Measurements from ENCODE around the gene PTPRT.

Gene PTPRT

DNA sequence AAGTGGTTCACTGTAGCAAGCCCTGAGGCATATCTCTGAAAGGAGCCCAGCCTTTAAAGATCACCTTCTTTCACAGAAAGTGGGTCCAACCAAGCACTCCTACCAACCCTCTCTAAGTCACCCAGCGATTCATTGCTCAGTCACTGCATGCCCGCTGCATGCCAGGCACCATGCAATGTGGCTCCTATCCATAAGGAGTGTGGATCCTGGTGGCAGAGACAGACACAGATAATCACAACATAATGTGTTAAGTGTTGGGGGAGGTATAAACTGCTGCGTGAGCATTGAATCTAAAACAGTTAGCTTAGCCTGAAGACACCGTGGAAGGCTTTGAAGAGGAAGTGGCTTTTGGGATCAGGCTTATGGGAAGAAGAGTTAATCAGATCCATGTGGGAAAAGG is 659.5 kb downstream of the PTPRT start:
- DNase-seq: no peak

GRCh38 chr20:42524058-42524457 is 665.6 kb downstream of the PTPRT start:
- DNase-seq: no peak

- no peak for DNase-seq
Observed at GRCh38 chr20:42516692-42517091, 673.0 kb downstream of the PTPRT start.

DNA sequence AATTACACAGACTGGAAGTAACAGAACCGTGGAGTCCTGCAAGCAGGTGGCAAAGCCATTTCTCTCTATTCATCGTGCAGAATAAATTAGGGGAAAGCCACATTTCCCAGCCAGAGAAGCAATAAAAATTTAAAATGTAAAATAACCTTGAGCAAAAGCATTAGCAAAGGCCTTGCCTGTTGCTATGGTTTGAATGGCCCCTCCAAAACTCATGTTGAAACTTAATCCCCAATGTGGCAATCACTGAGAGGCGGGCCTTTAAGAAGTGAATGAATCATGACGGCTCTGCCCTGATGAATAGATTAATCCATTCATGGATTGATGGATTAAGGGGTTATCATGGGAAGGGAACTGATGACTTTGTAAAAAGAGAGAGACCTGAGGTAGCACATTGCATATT is 679.0 kb downstream of the PTPRT start:
- DNase-seq: no peak

DNA sequence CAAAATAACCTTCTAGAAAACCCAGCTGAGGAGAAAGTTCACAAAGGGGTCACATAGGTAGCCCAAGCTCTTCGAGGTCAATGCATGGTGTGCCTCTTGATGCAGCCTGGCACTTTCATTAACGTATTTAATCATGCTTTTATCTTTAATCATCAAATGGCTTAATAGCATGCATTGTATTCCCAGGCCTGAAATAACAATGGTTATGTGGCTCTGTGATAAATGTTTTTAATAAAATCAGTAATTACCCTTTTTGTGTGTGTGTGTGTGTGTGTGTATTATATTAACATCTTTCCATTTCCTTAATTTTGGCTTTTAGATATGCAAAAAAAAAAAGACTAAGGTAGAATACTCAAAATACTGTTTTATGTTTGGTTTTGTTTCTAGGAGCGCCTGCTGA is 681.8 kb downstream of the PTPRT start:
- no peak for DNase-seq

DNA sequence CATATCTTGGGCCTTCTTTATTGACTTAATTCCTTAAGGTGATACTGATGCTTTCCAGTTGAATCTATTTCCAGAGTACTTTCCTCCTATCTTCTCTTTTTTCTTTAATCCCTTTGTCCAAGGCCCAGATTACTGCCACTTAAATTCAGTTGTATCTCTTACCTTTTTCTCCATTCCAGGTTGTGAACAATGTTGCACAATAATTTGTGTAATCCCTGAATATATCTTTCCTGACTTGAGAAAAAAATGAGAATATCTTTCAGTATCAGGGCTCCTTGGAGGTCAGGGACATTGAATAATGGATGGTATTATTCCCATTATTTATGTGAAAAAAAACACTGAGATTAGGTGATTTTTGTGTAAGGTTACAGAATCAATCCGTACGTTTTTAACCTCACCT is 683.3 kb downstream of the PTPRT start:
- DNase-seq: no peak

DNA sequence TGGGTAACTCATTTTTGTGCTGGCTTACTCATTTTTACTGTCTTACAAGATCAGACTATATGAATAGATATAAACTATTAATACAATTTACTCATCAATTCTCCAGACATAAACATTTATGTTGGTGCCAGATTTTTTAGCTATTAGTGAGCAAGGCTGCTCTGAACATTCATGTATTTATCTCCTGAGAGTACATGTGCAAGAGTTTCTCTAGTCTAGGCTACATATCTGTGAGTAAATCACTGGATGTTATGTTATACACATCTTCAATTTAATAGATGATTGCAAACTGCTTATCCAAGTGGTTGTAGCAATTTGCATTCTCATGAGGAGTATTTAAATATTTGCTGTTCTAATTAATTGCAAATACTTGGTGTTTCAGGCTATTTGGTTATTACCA is 687.1 kb downstream of the PTPRT start:
- no peak for DNase-seq

- no peak for DNase-seq
Observed at GRCh38 chr20:42496595-42496994, 693.1 kb downstream of the PTPRT start.

DNA sequence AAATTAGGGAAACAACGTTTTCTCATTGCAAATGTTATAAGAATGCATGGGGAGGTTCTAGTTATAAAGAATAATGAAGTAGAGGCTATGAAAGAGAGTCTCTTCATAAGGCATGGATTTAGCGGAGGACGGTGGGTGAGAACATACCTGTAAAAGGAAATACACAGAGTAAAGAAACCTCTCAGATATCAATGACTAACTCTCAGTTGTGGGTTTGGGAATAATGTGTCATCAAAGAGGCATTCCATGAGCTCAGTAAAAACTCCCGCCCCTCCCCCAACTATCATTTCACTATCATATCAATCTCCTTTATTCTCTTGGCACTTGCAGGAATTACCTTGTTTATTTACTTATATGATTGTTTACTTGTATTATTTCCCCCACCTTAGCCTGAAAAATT is 695.4 kb downstream of the PTPRT start:
- no peak for DNase-seq

DNA sequence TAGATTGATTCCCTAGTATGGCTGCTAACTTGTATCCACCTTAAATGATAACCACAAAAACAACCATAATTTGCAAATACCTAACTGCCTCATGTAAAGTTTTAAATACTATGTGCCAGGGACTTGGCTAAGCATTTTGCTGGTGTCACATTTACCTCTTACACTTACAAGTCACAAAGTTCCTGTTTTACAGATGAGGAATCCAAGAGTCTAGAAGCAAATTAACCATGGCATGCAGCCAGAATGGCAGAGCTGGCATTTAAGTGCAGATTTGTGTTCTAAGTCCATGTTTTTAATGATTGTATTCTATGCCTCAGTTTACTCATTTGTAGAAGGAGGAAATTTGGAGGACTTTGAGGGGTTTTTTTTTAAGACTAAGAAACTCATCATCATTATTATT is 696.7 kb downstream of the PTPRT start:
- no peak for DNase-seq

DNA sequence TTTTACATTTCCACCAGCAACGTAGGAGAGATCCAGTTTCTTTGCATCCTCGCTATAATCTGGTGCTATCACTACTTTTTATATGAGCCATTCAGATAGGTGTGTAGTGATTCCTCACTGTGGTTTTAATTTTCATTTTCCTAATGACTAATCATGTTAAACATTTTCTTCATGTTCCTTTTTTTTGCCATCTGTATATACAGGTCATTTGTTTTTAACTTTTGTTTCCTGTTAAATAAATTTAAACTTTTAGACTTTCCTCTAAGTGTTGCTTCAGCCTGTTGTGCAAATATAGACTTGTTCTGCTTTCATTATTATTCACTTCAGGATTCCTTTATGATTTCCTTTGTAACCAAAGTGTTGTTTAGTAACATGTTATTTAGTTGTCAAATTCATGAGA is 697.4 kb downstream of the PTPRT start:
- no peak for DNase-seq

- no peak for DNase-seq
Observed at GRCh38 chr20:42485556-42485955, 704.1 kb downstream of the PTPRT start.

DNA sequence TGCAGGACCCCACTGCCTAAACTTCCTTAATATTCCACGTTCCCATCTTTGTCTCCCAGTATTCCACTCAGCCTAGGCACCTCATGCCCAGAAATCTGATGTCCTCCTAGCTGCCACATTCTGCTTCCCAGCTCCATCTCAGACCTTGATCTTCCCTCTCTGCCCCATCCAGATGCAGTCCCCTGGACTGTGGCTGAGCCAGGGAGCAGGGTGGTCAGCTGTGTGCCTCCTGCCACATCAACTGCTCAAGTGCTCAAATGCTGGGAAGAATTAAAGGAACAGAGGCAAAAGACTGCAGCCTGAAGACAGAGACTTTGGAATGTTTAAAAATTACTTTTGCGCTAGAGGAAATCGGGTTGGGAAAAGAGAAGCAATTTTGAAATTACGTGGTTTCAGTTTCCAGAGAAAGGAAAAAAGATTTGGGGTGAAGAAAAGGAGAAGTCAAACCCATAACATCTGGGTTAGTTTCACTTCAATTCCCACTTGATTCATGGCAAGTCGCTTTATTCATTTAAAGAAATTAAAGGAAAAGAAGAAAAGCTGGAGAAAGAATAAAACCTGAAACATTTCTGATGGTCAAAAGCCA is 704.8 kb downstream of the PTPRT start:
- DNase-seq: no peak

DNA sequence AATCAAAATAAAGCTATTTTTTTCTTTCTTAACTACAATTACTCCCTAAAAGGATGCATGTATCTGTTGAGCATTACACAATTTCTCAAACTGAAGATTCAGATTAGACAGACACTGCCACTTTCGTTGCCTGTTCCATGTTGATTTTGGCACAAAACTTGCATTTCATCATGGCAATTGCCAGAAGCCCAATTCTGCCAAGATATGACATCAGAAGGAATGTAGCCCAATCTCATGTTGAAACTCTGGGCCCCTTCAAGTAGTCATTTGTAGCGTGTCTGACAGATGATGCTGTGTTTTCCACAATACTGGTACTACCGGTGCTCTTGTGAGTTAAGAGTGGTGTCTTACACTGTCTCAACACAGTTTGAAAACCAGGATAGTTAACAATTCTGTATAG is 705.4 kb downstream of the PTPRT start:
- DNase-seq: peak; percentile 19

- DNase-seq: no peak
Observed at GRCh38 chr20:42483730-42484303, 705.9 kb downstream of the PTPRT start.

DNA sequence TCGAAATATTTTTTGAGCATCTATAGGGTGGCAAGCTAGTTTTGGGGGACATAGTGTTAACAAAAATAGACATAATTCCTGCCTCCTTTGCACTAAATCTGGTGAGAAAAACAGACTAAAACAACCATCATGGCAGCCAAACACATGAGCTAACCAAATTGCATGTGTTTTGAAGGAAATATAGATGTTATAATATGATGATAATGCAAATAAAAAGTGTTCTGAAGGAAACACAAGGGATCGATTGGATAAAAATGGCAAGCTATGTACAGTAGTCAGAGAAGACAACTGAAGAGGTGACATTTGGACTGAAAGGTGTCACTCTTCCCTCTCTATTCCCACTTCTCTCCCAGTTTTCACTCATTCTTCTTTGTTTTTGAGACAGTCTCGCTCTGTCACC is 706.9 kb downstream of the PTPRT start:
- no peak for DNase-seq

DNA sequence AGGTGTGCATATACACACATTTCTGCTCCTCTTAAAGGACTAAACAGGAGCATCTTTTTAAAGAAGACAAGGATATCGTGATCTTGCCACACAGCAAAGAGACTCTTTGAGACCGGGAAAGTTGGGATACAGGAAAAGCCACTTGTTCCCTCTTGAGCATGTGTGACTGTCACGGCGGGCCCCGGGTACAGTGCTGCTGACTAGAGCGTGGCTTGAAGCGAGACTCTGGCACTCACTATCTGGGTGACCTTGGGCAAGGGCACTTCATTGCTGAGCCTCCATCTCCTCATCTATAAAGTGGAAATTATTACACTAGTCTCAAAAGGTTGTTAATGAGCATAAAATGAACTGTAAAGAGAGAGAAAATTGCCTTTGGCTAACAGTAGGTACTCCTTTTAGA is 713.9 kb downstream of the PTPRT start:
- DNase-seq: no peak

DNA sequence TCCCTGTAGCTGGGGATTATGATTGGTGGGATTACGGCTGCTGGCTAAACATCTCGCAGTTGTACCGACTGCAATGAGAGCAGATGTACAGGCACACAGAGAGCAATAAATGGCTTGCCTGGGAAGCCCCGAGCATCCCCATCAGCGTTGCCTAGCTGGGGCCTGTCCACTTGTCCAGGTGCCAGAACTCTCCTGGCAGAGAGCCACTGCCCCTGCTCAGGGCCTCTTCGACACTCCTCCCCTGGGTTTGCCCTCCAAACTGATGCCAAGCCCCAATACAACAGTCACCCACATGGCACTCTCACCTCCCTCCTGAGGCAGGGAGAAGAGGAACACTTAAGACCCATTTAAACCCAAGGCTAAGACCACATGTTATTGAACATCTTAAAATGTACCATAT is 715.1 kb downstream of the PTPRT start:
- DNase-seq: no peak

DNA sequence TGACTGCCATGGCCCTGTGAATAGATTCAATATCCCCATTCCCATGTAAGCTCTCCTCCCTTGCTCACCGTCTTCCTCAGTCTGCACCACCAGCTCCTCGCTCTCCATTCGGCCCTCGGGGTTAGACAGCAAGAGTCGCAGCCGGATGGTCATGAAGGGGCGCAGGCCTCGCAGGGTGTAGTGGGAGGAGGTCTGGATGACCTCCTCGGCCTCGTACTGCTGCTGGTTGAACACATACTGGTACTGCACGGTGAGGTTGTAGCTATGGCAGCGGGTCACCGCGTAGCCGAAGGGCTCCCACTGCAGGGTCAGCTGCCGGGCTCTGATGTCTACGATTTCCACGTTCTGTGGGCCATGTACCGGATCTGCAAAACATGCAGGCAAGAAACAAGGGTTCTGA is 717.5 kb downstream of the PTPRT start:
- DNase-seq: no peak

DNA sequence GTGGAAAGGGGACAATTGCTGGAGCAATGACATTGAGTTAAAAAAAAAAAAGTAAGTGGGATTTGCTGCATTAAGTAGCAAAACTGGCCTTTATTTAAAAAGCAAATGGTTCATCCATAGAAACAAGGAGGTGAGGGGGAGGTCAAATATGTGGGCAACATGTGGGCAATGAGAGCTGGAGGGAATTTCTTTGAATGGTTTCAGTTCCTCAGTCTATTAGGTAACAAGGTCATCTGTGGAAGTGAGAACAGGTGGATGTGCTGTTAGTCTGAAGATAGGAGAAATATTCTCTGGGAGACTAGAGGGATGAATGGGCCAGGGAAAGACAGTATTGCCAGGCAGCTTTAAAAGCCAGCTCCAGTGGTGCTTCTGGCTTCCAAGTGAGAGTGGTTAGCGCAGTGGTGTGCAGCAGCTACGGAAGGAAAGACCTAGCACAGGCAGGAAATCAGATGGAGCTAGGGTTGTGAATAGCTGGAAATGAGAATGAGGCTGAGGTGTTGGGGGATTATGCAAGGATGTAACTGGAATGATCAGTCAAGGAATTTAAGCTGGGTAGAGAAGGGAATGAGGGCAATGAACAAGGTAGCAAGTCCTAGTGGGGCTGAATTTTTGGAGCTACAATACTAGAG is 727.6 kb downstream of the PTPRT start:
- no peak for DNase-seq

DNA sequence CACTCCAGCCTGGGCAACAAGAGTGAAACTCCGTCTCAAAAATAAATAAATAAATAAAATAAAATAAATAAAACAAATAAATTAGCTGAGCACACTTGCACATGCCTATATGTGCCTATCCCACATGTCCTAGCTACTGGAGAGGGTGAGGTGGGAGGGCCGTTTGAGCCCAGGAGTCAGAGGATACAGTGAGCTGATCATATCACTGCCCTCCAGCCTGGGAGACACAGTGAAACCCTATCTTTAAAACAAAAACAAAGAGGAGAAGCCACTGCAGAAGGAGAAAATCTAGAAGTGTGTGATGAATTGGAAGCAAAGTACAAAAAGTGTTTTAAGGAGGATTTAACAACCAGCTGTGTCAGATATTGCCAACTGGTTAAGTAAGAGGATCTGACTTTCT is 728.4 kb downstream of the PTPRT start:
- no peak for DNase-seq

DNA sequence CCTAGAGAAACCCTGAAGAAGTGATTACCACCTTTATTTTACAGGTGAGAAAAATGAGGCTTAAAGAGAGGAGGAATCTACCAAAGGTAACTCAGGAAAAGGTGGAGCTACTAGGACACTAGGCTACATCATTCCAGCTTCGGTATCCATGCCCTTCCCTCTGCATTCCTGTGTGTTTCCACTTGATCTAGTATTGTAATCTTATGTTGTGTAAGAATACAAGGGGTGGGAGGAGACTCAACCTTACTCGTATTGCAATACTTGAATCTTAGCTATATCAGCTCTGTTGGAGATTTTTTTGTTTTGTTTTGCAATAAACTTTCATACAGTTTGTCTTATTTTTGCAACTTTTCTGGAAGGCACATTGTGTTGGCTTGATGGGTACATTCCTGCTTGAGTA is 742.4 kb downstream of the PTPRT start:
- no peak for DNase-seq

DNA sequence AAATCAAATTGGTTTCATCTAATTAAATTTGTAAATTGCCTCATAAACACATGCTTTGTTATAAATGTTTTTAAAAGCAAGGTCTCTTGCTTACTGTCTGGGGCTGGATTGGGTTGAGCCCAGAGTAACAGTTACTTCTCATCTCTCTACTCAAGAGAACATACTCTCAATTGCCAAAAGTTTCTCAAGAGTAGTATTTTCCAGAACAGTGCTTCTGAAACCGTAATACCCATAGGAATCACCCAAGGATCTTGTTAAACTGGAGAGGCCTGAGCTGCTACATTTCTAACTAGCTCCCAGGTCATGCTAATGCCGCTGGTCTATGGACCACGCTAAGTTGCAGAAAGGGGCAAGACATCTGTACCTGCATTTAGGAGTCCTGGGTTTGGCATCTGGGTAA is 744.9 kb downstream of the PTPRT start:
- no peak for DNase-seq

- no peak for DNase-seq
Observed at GRCh38 chr20:42443200-42443599, 746.5 kb downstream of the PTPRT start.

- no peak for DNase-seq
Observed at GRCh38 chr20:42442716-42443115, 747.0 kb downstream of the PTPRT start.
